ENCODE data around the gene DYNLT5.
"Not testable (repeated sequence)": the region's sequence is repeated elsewhere in the genome, so short reads cannot be mapped to it uniquely, and the experiment has no call there.

Gene DYNLT5, protein sequence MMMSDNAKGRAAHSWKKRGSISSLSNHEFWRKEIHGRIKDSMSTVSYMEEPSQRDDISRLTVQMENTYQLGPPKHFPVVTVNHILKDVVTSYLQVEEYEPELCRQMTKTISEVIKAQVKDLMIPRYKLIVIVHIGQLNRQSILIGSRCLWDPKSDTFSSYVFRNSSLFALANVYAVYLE

GRCh38 chr1:66752000-66752592 lies at the start of gene DYNLT5:
DYNLT5 (plus strand) TSS chr1:66752459; CDS start chr1:66754659, 2,200 bp downstream.
- no peak for DNase-seq (ENCODE audit: low read depth)

DNA sequence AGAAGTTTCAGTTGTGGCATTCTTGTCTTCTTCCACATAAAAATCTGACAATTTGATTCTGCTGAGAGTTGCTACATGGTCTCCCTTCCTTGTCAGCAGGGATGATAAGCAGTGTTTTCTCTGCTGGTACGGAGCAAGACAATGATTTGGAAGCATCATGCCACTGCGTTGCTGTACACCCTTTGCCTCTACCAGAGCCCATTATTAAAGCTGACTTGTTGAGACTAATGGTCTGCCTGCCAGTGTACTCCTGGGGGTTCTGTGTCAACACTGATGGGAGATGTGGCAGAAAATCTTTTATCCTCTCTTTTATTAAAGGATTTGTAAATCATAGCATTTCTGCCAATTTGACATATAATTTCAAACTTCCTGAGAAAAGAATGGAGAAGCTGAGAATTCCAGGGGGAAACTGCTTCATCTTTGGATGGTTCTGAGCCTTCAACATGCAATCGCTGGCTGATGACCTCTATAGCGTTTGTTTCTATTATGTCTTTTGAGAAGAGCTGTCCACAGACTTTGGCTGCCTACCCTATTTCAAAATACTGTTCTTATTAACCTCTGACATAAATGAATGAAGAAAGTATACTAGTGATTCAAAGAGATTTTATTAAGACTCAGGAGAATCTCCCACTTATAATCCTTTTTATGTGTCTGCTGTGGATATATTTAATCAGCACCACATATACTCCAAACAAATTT lies 47.9 kb upstream of the DYNLT5 start:
- no peak for DNase-seq (ENCODE audit: low read depth)

DNA sequence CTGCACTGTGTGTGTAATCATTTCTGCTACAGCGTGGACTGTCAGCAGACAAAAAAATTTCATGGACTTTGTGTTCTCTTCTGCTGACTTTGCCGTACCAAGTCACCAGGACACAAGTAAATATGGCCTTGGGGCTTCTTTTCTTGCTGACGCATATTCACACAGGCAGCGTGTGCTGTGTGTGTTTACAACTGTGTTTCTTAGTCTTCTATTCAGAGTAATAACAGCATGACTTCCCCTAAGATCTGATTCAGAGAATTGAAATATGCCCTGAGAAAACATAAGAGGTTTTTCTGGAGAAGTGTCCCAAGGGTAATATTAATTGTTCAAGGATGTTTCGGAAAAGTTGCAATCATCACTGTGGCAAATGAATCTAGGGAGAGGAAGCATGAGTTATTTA lies 47.1 kb upstream of the DYNLT5 start:
- DNase-seq (ENCODE audit: low read depth) = no peak

GRCh38 chr1:66711420-66711819 lies 40.8 kb upstream of the DYNLT5 start:
- DNase-seq (ENCODE audit: low read depth) = no peak

- DNase-seq (ENCODE audit: low read depth) = no peak
Observed at GRCh38 chr1:66712839-66713238, 39.4 kb upstream of the DYNLT5 start.

DNA sequence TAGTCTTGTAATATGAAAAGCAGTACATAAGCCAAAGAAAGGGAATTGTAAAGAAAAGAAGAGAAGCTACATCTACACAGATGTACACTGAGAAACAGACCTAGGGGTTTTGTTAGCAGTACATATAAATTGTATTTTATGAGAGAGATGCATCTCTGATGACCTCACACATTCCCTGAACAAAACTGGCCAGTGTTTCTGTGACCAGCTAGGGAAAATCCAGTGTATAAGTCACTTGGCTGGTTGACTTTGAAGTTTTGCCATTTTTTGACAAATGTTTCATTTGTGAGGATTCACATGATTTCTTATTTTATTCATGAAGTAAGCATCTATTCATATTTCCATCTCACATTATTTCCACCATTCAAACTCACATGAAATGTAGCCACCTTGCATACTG lies 28.3 kb upstream of the DYNLT5 start:
- DNase-seq (ENCODE audit: low read depth) = no peak

DNA sequence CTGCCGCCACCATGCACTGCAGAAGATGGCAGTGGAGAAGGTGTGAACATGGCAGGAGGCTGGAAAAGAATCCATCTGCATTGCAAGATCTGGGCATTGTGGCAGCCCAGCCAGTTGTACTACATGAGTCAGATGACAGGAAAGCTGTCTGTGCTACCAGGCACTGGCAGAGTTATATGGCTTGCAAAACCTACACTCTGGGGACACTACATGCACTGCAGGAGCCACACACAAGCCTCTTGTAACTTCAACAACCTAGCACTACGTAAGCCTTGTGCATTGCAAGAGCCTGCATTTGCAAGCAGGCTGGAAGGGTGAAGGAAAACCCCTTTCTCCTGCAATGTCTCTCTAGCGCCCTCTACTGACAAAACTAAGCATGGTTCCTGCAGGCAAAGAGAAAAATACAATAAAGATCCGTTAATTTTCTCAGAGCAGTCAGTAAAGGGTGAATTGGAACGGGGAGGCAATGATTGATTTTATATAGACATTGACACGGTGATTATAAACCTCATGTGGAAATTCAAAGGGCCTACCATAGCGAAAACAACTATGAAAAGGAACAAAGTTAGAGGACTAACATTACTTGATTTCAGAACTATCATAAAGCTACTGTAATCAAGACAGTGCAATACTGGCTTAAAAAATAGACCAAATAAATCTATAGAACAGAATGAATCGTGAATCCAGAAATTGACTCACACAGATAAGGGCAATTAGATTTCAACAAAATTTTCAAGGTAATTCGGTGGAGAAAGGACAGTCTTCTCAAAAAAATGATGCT lies 26.2 kb upstream of the DYNLT5 start:
- DNase-seq (ENCODE audit: low read depth) = peak; percentile 28

DNA sequence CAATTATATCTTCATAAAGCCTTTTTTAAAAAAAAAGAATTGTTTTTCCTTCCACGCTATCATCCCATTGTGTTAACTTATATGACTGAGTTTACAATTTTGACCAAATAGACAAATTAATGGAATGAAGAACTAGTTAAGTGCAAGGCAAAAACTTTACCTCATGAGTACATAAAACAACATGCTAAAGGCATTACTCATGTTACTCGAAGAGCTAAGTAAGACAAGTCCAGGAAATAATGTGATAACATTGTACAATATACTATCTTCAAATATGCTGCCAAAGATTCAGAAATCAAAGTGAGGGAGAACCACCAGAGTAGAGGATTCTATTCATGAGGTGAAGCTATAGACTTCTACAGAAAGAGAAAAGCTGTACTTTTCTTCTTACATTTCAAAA lies 24.2 kb upstream of the DYNLT5 start:
- no peak for DNase-seq (ENCODE audit: low read depth)

GRCh38 chr1:66728716-66729115 lies 23.5 kb upstream of the DYNLT5 start:
- not testable (repeated sequence) for DNase-seq (ENCODE audit: low read depth)

- no peak for DNase-seq (ENCODE audit: low read depth)
Observed at GRCh38 chr1:66729119-66729518, 23.1 kb upstream of the DYNLT5 start.

DNA sequence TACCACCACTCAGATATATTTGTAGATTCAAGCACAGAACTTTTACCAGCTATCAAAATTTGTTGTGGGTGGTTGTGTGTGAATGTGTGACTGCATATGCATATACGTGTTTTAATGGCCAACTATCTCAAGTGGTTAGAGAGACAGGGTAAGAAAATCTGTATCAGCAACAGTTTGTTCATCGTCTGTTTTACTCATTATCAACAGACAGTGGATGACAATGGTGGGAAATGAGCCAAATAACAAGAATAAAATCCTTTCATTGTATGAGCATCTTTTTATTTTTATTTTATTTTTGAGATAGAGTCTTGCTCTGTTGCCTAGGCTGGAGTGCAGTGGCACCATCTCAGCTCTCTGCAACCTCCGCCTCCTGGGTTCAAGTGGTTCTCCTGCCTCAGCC lies 22.7 kb upstream of the DYNLT5 start:
- no peak for DNase-seq (ENCODE audit: low read depth)

DNA sequence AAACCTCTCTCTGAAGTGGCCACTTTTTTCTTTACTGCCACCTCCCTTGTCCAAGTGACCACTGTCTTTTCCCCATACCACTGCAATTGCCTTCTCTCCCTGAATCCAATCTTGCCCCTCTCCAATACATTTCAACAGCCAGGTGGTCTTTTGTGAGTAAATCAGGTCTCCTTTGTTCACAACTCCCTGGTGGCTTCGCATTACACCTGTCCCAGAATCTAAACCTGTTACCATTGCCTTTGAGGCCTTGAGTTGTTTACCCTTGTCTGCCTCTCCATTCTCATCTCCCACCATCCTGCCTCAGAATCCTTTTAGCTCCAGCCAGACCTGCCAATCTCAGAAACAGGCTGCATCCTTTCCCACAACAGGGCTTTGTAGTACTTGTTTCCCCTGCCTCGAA lies 21.8 kb upstream of the DYNLT5 start:
- DNase-seq (ENCODE audit: low read depth) = no peak

- DNase-seq (ENCODE audit: low read depth) = no peak
Observed at GRCh38 chr1:66731170-66731865, 20.9 kb upstream of the DYNLT5 start.

GRCh38 chr1:66732407-66733166 lies 19.7 kb upstream of the DYNLT5 start:
- no peak for DNase-seq (ENCODE audit: low read depth)

GRCh38 chr1:66733348-66734017 lies 18.8 kb upstream of the DYNLT5 start:
- DNase-seq (ENCODE audit: low read depth) = no peak

- not testable (repeated sequence) for DNase-seq (ENCODE audit: low read depth)
Observed at GRCh38 chr1:66734531-66734930, 17.7 kb upstream of the DYNLT5 start.

- no peak for DNase-seq (ENCODE audit: low read depth)
Observed at GRCh38 chr1:66737836-66738235, 14.4 kb upstream of the DYNLT5 start.

DNA sequence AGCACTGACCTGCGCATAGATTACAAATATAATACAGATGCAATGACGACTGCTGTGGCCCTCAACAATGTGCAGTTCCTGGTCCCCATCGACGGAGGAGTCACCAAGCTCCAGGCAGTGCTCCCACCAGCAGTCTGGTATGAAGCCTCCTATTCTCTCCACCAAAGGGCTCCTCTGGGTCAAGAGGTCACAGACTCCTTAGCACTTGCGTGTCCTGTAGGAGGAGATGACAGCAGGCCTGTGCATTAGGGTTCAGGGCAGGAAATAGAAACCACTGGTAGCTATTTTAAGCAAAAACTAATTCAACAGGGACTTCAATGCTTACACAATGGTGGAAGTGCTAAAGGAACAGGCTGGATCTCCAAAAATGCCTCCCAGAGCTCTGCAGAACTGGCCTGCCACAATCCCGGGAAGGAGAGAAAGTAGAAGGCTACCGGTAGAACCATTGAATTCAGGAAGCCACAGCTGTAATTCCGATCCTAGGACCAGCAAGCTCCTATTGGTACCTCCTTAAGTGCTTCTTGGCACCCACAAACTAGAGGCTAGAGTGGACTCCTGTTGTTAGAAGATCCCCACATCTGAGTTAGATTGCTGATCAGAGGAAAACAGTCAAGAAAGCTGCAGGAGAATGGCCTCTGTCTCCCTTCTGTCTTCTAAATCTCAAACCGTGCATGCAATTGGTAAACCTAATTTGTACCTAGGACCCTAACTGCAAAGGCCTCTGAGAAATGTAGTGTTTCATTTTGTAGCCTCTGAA lies 12.7 kb upstream of the DYNLT5 start:
- no peak for DNase-seq (ENCODE audit: low read depth)

DNA sequence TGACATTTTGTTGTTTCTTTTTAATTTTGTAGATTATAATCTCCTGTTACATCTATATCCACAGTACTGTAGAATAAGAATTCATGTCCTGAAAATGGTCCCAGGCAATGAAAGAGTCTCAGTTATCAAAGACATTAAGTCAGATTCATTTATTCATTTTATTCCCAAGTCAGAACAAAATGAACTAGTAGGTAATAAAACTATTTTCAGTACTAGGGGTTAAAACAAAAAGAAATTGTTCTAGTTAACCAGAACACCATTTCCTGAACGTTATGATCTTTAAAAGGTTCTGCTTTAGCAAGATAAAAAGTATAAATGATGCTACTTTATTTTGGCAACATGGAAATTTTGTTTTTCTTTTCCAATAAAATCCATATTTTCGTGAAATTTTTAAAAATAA lies 6.8 kb upstream of the DYNLT5 start:
- DNase-seq (ENCODE audit: low read depth) = no peak

GRCh38 chr1:66747501-66747900 lies 4.8 kb upstream of the DYNLT5 start:
- no peak for DNase-seq (ENCODE audit: low read depth)

Data from activated gamma-delta T cell treated with anti-CD3 and anti-CD28 coated beads, Interleukin-2, amount 50 U/mL, for 16 hours (primary cell).